ENCODE measurements around the gene BMP6. TPM values are rescaled to one million over a fixed set of nuclear protein-coding genes. Genes with fewer than 3 reads are reported as not detected.

Gene BMP6
- polyA plus RNA-seq, 1 experiment = 0.77 TPM

- POLR2A ChIA-PET = interaction anchor here (0.5 to 1.0 kb wide), 2 partner anchors 9 to 181 kb away, joined by 3 to 4 read pairs; no protein-coding TSS in a partner anchor
Measured at GRCh38 chr6:7727946-7728854, 2.3 kb downstream of the BMP6 start.

GRCh38 chr6:7728855-7729590 is 3.1 kb downstream of the BMP6 start:
- no peak overlapping the region for H3K27ac ChIP-seq (ENCODE audit: low read depth, low read length)
- DNase-seq (ENCODE audit: low read depth, low spot score) = no peak
- H3K4me3 ChIP-seq (ENCODE audit: low read depth, low read length) = no peak overlapping the region
- H3K9me3 ChIP-seq (ENCODE audit: control insufficient read depth, insufficient read depth, low read length) = no peaks in the 10 kb centered on the region; the same call in 1 of the 2 replicates
- POLR2A ChIA-PET = interaction anchor here (1.0 kb wide), 1 partner anchor 180 kb away, joined by 4 read pairs; no protein-coding TSS in a partner anchor
- CTCF ChIA-PET = interaction anchor here (1.1 to 1.6 kb wide), 3 partner anchors 263 to 330 kb away, joined by 4 to 5 read pairs (median 5); no protein-coding TSS in a partner anchor
- H3K27me3 ChIP-seq (ENCODE audit: control insufficient read depth, insufficient read depth, low read length) = peaks cover 31% of the 10 kb centered on the region
- TF ChIP-seq, protein P1, sequence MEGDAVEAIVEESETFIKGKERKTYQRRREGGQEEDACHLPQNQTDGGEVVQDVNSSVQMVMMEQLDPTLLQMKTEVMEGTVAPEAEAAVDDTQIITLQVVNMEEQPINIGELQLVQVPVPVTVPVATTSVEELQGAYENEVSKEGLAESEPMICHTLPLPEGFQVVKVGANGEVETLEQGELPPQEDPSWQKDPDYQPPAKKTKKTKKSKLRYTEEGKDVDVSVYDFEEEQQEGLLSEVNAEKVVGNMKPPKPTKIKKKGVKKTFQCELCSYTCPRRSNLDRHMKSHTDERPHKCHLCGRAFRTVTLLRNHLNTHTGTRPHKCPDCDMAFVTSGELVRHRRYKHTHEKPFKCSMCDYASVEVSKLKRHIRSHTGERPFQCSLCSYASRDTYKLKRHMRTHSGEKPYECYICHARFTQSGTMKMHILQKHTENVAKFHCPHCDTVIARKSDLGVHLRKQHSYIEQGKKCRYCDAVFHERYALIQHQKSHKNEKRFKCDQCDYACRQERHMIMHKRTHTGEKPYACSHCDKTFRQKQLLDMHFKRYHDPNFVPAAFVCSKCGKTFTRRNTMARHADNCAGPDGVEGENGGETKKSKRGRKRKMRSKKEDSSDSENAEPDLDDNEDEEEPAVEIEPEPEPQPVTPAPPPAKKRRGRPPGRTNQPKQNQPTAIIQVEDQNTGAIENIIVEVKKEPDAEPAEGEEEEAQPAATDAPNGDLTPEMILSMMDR (IDR thresholded peaks at IDR 0.05; ENCODE audit: low read depth, low read length) = no peak

More at GRCh38 chr6:7727946-7728854, 2.3 kb downstream of the BMP6 start:
- H3K27ac ChIP-seq (ENCODE audit: low read depth, low read length) = no peak overlapping the region
- H3K9me3 ChIP-seq (ENCODE audit: control insufficient read depth, insufficient read depth, low read length) = no peaks in the 10 kb centered on the region; the same call in 1 of the 2 replicates
- TF ChIP-seq, protein P1 (IDR thresholded peaks at IDR 0.05; ENCODE audit: low read depth, low read length) = no peak
- DNase-seq (ENCODE audit: low read depth, low spot score) = no peak
- CTCF ChIA-PET = interaction anchor here (0.7 to 1.6 kb wide), 4 partner anchors 264 to 331 kb away, joined by 4 to 5 read pairs (median 5); no protein-coding TSS in a partner anchor
- H3K4me3 ChIP-seq (ENCODE audit: low read depth, low read length) = peak overlapping the region; percentile 42
- H3K27me3 ChIP-seq (ENCODE audit: control insufficient read depth, insufficient read depth, low read length) = peaks cover 31% of the 10 kb centered on the region

DNA sequence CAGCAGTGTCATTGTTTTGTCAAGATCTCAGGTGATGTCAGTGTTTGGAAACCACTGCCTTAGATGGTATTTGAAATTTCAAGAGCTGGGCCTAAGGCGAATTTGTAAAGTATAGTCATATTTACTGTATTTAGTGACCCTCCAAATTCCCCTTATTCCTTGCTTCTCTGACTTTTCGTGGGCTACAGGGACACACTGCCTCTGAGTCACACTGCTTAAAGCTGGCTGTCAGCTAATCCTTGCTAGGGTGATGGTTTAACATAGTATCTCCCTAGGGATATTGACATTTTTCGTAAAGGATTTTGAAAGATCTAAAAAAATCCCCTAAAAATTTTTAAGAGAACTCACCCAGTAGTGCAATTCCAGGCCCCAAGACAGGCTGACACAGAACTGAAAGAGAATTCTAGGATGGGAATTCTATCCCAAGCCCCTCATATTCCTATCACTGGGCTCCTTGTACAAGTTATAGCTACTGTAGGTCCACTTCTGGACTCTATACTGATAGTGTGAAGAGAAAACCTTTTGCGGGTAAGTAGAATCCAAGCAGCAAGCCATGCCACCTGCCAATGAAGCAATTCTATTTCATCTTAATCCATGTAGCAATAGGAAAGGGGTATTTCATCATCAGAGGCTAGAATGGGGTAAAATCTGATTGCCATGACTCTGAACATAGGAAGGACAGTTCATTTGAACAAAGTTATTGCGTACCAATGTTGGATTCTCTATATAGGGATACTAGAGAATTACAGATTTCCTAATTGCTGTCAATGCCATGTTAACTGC is 4.3 kb downstream of the BMP6 start:
- DNase-seq (ENCODE audit: low read depth, low spot score) = no peak
- ChIA-PET POLR2A (no interaction called here), CTCF (no interaction called here)
- Histone ChIP-seq H3K9me3 (ENCODE audit: control insufficient read depth, insufficient read depth, low read length) (no peaks in the 10 kb centered on the region; the same call in 1 of the 2 replicates), H3K27me3 (ENCODE audit: control insufficient read depth, insufficient read depth, low read length) (peaks cover 23% of the 10 kb centered on the region), H3K27ac (ENCODE audit: low read depth, low read length) (no peak overlapping the region), H3K4me3 (ENCODE audit: low read depth, low read length) (no peak overlapping the region)
- TF ChIP-seq, protein P1 (IDR thresholded peaks at IDR 0.05; ENCODE audit: low read depth, low read length) = no peak

DNA sequence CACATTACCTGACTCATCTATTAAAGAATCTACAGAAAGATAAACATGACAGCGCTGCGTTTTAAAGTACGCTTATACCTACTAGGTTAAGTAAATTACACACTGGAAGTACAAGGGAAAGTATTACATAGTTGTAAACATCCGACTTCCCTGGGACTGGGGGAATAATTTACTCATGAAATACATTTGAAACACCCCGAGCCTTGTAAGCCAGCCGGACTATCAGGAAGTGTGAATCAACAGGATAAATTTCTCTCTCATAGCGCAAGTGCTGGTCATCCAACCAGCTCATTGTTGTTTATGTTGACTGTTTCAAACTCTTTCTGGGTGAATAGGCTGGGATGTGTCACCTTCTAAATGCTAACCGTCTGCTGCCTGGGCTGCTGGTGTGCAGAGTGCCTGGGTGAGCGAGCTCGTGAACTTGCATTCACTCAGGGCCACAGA is 4.9 kb downstream of the BMP6 start:
- ChIA-PET POLR2A (no interaction called here), CTCF (no interaction called here)
- Histone ChIP-seq H3K27ac (ENCODE audit: low read depth, low read length) (no peak overlapping the region), H3K4me3 (ENCODE audit: low read depth, low read length) (no peak overlapping the region), H3K9me3 (ENCODE audit: control insufficient read depth, insufficient read depth, low read length) (no peaks in the 10 kb centered on the region; the same call in 1 of the 2 replicates), H3K27me3 (ENCODE audit: control insufficient read depth, insufficient read depth, low read length) (peaks cover 20% of the 10 kb centered on the region)
- TF ChIP-seq, protein P1 (IDR thresholded peaks at IDR 0.05; ENCODE audit: low read depth, low read length) = no peak
- DNase-seq (ENCODE audit: low read depth, low spot score) = peak; percentile 45

Data from AG04450 (cell line).